Eye (tissue), 1 donor: ENCODE measurements around the gene SAPCD1.

Experiments
- DNase-seq: peaks from one replicate; pipeline ENCODE4 v3.0.0-alpha.2; 2015

The SAPCD1 gene

DNA sequence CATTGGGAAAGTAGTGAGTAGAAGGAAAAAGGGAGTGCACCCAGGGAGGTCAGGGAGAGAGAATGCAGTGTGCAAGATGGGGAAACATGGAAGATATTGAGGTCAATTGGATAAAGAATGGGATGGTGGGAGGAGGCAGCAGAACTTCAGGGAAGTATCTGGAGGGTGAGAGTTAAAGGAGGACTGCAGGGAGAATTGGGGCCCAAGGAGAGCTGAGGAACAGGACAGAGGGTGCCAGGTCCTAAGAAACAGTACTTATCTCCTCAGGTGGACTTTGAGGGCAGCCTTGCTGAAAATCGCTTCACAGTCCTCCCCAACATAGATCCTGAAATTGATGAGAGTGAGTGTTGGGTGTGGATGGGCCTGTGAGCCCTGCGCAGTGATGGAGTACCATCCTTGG lies 4.2 kb upstream of the SAPCD1 start:
- no peak for DNase-seq

DNA sequence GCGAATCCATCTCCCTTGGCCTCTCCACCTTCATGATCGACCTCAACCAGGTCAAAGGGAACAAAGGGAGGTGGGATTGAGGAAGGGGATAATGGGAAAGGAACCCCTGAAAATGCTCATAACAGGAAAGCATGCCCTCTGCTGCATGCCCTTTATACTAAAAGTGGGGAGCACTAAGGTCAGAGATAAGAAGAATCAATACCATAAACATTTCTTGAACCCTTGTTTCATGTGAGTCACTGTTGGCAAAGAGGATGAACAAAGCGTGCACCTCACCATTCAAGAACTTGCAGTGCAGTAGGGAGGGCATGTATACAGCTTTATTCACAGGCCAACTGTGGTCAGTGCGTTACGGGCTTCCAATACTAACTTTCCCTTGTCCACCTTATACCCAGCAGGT lies 1.7 kb upstream of the SAPCD1 start:
- DNase-seq: no peak

DNA sequence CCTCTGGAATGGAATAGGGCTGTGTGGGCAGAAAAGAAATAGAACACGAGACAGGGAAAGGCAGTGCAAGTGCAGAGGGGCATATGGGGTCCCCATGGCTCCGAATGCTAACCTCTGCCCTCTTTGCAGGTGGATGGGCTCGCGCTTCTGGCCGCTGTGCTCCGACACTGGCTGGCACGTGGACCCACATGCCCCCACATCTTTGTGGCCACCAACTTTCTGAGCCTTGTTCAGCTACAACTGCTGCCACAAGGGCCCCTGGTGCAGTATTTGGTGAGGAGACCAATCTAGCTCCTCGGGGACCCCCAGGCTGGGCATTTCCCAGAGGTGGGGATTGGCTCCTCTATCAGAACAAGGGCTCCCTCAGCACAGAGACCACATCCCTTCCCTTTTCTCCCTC lies 1.1 kb upstream of the SAPCD1 start:
- DNase-seq: no peak

DNA sequence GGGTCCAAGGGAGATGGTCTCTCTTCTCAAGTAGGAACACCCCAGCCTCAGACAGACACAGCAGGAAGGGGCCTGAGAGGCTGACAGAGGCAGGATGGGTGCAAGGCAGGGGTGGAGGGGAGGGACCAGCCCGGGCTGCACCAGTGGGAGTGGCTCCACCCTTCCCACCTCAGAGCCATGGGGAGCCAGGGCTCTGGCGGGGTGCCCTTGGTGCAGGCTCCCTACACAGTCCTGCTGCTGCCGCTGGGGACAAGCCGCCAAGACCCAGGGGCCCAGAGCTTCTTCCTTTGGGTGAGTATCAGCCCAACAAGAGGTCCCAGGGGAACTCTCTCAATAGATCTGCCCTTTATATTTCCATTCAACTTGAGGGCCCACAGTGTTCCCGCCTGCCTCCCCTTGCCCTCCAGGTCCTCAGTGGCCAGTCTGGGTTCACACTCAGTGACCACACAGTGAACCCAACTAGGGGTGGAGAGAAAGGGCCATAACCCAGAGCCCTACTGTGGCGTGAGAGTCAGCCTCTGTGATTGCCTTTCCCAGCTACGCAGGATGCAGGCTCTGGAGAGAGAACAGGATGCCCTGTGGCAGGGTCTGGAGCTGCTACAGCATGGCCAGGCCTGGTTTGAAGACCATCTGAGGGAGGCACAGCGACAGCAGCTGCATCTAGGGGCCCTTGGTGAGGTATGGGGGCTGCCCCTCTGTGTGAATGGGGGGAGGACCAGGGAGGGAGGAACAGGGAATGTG lies 592 bp downstream of the SAPCD1 start:
- DNase-seq: no peak

DNA sequence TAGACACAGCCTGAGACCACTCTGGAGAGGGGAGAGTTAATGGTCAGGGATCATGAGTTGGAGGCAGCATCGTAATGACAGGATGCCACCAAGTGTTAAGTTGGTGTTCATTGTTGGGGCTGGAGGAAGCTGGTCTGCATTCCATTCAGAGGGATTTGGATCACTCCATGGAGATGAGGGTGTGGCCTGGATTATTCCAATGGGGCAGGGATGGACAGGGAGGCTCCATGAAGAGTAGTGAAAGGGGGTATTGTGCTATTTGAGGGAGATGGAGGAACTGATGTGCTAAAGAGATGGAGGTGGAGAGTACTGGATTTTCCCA lies 1.1 kb downstream of the SAPCD1 start:
- DNase-seq: peak; percentile 93

DNA sequence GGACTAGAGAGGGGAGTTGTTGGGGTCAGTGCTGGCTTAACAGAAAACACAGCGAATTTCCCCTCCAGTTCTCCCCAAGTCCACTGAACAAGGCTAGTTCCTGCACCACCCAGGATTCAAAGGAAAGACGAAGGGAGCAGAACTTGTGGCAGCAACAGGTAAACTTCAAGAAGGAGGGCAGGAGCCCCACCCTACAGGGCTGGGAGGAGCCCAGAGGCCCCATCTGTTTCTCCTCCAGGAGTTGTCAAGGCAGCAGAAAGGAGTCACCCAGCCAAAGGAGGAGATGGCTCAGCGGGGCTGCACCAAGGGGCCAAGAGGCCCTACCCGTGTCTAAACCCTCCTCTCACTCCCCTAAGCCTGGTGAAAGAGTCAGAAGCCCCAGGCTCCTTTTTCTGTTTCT lies 1.7 kb downstream of the SAPCD1 start:
- peak; percentile 16 for DNase-seq

DNA sequence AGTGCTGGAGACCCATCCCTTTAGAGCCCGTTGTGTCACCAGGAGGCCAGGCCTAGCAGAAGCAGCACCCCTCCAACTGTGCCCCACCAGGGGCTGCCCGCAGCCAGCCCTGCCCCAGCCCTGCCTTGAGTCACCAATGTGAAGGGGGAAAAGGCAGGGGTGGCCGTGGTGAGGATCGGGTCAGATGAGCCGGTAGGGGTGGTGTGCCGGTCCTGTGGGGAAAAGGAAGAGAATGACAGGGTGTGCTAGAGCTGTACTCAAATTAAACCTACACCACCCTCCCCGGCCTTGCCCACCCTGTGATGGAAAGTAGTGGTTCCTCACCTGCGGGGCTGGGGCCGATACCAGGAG lies 3.1 kb downstream of the SAPCD1 start:
- DNase-seq: no peak

DNA sequence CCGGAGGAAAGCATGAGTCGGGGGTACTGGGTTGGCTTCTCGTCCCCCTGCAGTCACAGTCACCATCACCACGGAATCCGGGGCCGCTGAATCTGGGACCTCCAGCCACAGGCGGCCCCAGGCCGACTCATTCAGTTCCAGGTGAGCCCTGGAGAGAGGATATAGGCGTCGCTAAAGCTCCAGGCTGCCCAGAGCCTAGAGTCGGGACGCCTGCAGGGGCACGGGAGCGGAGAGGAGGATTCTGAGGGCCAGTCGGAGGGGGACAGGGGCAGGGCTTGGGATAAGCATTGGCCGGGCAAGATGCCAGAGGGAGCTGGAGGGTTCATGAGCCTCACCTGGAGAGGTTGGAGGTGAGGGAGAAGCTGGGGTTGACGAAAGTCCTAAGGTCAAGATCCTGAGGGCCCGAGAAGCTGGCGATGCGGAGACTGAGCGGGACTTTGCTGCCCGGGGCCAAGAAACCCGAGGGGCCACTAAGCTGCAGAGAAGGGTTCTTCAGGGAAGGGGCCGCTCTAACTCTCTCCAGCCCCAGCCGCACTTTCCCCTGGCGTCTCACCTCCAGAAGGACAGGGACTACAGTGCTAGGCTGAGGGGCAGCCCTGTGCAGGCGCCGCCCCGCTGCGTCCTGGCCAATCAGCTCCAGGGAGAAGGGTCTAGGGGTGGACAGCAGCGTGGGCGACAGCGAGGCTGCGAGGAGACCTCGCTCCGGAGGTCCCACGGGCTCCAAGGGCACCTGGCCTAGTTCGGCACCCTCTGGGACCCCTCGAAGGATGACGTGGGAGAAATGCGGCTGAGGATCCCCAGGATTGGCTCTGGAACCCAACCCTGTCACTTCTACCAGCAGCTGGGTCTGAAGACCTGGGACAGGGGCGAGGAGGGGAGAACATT lies 3.7 kb downstream of the SAPCD1 start:
- DNase-seq: peak; percentile 65

DNA sequence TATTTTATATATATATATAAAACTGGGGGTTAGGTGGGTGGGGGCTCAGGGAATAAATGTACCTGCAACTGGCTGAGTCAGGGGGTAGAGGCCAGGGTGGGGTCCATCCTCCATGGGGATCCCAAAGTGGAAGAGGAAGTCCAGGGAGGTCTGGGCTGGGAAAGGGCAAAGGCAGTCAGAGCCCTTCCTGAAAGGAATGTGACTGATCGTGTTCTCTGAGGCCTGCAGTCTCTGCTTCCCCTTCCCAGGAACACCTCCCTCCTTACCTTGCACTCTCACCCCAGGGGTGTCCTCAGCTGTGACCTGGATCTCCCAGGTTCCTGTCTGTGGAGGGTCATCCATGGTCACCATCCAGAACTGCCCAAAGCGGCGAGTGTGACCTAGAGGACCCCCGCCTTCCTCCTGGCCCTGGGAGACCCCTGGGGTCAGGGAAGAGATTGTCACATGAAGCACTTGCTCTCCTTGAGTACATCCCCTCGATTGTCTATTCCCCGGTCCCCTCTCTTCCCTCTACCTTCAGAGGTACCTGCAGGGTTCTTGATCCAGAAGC lies 4.7 kb downstream of the SAPCD1 start:
- no peak for DNase-seq

DNA sequence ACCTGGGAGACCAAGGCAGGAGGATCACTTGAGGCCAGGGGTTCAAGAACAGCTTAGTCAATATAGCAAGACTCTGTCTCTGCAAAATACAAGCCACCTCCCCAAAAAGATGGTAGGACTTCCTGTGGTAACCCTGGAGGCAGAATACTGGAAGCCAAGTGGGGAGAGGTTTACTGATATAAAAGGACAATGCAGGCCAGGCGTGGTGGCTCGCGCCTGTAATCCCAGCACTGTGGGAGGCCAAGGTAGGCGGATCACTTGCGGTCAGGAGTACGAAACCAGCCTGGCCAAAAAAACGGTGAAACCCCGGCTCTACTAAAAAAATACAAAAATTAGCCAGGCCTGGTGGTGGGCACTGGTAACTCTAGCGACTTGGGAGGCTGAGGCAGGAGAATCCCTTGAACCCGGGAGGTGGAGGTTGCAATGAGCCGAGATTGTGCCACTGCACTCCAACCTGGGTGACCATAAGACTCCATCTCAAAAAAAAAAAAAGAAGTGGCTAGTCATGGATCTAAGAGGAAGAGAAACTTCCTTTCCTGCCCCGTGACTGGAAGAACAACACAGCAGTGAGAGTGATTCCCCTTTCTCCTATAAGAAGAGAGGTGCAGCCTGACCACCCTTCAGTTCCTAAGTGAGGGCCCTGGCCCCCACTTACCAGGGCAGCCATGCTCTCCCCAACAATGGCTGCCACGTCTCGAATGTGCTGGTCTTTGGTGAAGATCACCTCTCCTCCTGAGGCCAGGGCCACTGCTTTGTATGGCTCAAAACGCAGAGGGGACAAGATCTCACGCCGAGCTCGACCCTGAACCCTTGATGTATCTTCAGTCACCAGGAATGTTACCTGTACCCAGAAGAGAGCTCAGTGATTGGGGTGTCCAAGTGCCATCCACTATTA lies 6.2 kb downstream of the SAPCD1 start:
- no peak for DNase-seq

DNA sequence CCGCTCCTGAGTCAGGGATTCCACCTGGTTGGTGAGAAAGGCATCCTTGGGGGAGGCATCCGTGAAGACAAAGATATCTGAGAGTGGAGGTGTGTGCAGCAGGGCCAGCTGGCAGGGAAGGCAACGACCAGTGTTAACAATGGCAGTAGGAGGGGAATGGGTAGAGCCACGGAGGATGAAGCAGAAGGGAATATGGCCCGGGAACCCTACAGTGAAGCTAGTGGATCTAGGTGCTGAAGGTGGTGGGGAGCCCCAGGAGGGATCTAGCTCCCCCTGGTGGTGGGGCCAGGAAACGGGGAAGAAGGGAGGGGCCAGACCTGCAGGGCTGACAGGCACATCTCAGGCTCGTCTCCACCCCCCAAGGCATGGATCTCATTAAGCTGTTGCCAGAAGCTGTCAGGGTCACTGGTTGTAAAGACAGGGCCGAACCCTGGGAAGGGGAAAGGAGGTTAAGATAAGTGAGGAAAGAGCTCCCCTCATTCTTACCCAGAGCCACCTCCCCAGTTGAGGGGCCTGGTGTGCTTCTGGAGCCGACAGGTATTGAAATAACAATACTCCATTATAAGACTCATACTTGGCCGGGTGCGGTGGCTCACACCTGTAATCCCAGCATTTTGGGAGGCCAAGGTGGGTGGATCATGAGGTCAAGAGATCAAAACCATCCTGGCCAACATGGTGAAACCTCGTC lies 7.4 kb downstream of the SAPCD1 start:
- peak; percentile 37 for DNase-seq

DNA sequence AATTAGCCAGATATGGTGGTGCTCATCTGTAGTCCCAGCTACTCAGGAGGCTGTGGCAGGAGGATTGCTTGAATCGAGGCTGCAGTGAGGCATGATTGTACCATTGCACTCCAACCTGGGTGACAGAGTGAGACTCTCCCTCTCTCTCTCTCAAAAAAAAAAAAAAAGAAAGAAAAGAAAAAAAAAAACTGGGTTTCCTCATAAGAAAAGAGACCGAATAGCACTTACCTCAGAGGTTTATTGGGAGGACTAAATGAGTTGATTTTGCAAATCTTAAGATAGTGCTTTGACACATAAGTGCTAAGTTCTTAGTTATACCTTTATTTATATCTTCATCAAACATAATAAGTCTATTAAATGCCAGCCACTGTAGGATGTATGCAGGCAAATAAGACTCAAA lies 8.4 kb downstream of the SAPCD1 start:
- DNase-seq: no peak

DNA sequence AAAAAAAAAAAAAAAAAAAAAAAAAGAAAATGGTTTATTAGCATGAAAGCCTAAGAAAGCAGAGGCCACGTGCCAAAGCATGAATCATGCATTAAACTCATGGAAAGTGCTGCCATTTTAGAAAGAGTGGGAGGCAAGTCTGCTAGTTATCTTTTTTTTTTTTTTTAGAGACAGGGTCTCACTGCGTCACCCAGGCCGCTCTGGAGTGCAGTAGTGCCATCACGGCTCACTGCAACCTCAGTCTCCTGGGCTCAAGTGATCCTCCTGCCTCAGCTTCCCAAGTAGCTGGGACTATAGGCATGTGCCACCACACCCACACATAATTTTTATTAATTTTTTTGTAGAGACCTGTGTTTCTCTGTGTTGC lies 9.5 kb downstream of the SAPCD1 start:
- no peak for DNase-seq

DNA sequence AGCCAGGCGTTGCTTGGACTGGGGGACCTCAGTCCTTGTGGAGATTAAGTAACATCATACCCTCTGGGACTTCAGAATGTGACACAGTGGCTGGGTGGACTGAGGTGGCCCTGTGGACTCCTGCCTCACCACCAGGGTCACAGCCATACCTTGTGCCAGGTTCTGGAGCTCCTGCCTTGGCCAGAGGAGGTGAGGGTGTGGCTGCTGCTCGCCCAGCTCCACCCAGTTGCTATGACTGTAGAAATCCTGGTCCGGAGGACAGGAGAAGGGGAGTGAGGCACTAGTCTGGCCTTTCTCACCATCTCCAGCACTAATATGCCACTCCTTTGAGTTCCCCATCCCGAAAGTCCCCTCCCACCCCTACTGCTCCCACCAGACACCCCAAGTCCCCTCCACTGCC lies 12.7 kb downstream of the SAPCD1 start:
- no peak for DNase-seq

DNA sequence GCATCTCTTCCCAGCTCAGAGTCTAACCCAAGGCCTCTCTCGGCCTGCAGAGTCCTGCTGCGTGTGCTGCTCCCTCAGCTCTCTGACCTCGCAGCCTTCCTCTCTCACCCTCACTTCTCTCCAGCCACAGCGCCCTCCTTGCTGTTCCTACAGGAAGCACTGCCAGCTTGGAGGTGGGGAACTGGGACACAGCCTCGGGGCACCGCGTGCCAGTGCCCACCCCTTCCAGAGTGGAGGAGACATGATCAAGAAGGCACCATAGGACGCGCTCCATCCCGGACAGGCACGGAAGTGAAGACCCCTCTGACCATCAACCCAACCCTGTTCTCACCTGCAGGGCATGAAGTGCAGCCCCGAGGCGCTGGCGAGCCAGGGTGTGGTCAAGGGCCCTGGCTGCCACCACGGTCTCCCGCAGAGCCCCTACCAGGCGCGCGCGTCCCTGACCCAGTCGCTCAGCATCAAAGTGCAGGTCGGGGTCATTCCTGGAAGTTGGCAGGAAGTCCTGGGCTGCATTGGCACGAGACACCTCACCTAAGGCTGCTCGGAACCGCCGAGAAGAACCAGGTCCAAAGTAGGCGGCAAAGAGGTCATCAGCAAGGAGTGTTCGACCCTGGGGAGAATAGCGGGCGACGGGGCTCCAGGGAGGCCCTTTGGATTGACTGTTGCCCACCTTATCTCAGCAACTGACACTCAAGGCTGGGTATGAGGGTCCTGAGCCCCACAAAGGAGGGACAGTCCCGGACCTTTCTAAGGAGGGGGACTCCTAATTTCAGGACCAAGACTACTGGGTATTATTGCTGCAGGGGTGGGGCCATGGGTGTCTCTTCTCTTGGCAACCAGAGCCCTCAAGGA lies 13.4 kb downstream of the SAPCD1 start:
- DNase-seq: no peak

DNA sequence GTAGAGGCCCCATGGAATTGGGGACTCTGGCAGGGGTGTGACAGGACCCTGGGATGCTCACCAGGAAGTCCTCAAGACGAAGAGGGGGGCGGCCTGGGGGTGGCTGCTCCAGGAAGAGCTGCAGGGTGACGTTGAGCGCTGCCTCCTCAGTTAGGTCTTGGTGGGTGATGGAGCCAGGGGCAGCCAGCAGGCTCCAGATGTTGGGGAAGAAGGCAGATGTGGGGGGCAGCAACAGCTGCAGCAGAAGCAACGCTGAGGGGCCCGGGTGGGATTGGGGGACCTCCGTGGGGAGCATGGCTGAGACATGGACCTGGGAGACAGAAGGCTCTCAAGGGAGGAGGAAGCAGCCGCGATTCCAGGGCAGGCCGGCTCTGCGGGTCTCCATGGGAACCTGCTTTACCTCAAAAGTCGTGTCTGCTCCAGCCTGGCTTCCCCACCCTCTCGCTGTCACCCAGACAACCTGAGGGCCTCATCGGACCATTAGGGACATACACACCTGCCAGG lies 14.1 kb downstream of the SAPCD1 start:
- DNase-seq: no peak

DNA sequence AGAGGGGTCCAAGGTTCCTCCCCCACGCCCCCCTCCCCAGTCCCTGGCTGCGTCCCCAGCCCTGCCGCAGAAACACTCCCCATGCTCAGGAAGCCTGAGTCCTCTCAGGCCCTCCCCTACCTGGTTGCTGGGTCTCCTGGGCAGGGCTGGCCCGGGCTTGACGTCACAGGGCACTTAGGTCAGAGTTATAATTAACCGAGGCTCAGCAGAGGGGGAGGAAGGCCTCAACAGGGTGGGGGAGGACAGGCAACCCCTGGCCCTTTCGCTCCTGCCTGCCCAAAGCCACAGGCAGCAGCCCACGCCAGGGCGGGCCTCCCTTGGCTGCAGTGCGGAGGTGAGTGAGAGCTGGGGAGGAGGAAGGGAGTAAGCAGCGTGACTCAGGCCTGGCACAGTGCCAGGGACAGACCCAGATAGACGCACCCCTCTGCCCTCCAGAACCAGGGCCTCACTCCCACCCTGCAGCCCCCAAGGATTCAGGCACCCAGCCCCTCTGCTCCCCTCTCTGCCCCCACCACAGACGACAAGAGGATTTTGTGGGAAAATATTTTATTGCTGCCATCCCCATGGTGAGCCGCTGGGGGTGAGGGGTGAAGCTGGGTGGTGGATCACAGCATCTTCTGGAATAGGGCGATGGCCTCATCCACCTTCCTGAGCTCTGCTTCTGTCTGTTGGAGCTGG lies 14.7 kb downstream of the SAPCD1 start, which contains the start of gene VWA7:
VWA7 (minus strand) TSS at position 340 of the 678 bp plus-strand sequence. CDS start 549 bp downstream, outside the sequence.
- DNase-seq: peak; percentile 38

DNA sequence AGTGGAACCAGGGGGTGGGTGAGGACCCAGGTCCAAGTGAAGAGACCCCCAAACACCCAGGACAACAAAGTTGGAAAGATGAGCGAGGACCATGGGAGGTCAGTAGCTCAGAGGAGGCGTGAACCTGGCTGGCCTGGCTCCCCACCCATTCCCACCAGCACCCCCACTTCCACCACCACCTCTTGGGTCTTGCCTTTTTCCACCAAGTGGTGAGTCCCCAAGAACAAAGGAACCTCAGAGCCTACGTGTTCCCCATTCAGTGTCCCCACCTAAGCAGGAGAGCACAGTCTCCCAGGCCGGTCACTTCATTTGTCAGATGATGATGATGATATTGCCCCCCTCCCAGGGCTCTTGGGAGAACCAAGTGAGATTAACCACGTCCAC lies 15.2 kb downstream of the SAPCD1 start:
- DNase-seq: no peak

DNA sequence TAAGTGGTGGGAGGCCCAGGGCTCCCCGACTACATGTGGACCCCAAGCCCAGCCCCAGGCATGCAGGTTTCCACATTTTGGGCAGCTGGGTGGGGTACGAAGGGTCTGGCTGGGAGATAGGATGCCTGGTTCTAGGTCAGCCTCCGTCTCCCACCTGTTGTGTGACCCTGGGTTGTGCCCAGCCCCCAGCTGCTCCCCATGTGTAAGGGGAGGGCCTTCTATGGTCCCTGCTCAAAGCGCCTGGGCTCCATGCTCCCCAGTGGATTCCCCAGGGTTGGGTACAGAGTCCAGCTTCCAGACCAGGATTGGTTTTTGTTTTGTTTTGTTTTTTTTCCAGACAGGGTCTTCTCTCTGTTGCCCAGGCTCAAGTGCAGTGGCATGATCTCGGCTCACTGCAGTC lies 15.7 kb downstream of the SAPCD1 start:
- no peak for DNase-seq

DNA sequence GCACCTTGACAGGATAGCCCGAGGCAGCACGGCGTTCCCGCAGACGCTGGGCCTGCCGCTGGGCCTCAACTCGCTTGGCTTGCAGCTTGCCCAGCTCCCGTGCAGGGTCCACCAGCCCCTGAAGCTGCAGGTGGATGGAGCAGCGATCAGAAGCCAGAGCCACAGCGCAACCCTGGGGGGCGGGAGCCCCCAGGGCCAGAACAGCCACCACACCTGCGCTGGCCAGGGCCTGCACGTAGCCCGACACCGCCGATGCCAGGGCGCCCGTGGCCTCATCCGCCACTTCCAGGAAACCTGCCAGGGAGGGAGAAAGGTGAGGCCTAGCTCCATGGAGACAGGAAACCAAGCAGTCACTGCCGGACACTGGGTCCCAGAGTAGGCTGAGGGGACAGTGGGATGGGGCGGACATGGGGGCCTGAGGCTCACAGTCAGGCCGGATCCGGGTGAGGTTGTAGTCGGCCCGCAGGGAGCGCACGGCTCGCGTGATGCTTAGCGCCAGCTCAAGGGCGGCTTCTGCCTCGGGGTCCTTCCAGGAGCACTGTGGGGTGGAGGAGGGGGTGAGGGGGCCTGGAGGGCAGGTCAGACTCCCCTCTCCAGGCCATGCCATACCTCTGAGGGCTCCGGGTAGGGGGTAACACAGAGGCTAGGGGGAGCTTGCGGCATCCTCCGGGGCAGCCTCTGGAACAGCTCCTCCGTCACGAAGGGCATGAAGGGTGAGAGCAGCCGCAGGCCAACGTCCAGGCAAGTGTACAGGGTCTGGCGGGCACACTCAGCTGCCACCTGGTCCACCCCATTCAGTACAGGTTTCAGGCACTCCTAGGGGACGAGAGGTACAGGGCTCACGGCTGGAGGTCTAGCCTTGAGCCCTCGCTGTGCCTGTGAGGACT lies 16.8 kb downstream of the SAPCD1 start:
- DNase-seq: no peak
